Measurements from ENCODE around the gene TRRAP. TPM values are rescaled to one million over a fixed set of nuclear protein-coding genes. Genes with fewer than 3 reads are reported as not detected.

TRRAP gene
- total and polyA plus RNA-seq, 2 of the 4 experiments (the other 2 are of a cell fraction), result 12.5 to 18.1 TPM

DNA sequence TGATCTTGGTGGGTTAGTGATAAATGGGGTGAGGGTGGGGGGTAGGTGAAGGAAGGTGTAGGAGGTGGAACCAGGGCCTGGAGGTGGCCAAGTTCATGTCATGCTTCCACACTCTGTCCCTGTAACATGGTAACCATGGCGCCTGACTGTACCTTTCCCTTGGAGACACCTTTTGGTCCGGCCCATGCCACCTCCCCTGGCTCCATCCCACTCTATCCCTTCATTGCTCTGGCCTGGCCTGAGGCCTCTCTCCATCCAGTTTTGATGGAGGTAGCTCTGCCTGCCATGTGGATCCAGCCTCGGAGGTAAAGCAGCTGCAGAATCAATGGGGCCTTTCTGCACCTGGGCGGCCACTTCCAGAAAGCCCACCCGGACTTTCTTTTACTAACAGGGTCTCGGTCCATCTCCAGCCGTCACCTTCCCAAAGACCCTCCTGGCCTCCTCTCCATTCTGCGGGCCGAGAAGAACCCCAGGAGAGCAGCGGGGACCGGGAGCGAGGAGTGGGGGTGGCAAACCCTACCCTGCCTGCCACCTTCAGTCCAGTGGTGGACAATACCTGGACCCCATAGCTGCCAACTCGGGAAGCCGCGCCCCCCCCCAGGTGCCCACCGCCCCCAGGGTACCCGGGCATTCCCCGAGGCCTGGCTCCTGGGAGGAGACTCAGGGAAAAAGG is 504 bp upstream of the TRRAP start:
- H3K9me3 ChIP-seq (ENCODE audit: control insufficient read depth, insufficient read depth, low read length), result no peaks in the 10 kb centered on the region
- DNase-seq (no peak), ATAC-seq (ENCODE audit: low read depth) (no peak)
- dilution Hi-C loops (cut with HindIII; ENCODE audit: low sequenced_read_pairs, unreplicated experiment), result no loop called here
- peak overlapping the region; percentile 91 for H2AK5ac ChIP-seq (ENCODE audit: low read depth, low read length)
- no peaks in the 10 kb centered on the region for H3K27me3 ChIP-seq (ENCODE audit: control insufficient read depth, insufficient read depth, low read length)
- ChIA-PET CTCF (interaction anchor here (0.8 to 1.4 kb wide), 2 partner anchors 12 to 18 kb away, joined by 5 to 6 read pairs; no protein-coding TSS in a partner anchor), POLR2A (ENCODE audit: unreplicated experiment) (interaction anchor here (0.6 kb wide), 2 partner anchors 9 to 24 kb away, joined by 3 to 6 read pairs; no protein-coding TSS in a partner anchor)
- peak overlapping the region; percentile 32; the same call in 1 of the 2 replicates for H3K27ac ChIP-seq (ENCODE audit: insufficient read depth, low read length)
- H3K4me3 ChIP-seq (ENCODE audit: insufficient read depth, low read depth, low read length), result peak overlapping the region; percentile 99
- TF ChIP-seq MAFK (IDR thresholded peaks at IDR 0.05; ENCODE audit: low read depth, low read length) (no peak), POLR2A (IDR thresholded peaks at IDR 0.05; ENCODE audit: low read depth, low read length) (no peak), RAD21 (IDR thresholded peaks at IDR 0.05; ENCODE audit: low read length) (no peak), MAZ (IDR thresholded peaks at IDR 0.05; ENCODE audit: borderline replicate concordance, low read depth, low read length) (no peak), SMC3 (IDR thresholded peaks at IDR 0.05; ENCODE audit: low read depth, low read length) (no peak)
- in situ Hi-C loops (cut with MboI; ENCODE audit: low sequenced_read_pairs), result no loop called here
- H2BK120ac ChIP-seq (ENCODE audit: low read depth, low read length), result no peak overlapping the region; the same call in 1 of the 2 replicates
- peaks cover 5% of the 10 kb centered on the region; the same call in 1 of the 2 replicates for H3K9me1 ChIP-seq (ENCODE audit: insufficient read depth, low read length)
- peak overlapping the region; percentile 87 to 94; a peak in 3 of 4 replicates for H4K8ac ChIP-seq (ENCODE audit: low read depth in 2 of 2, low read length in 2 of 2)
- H3K23ac ChIP-seq (ENCODE audit: low read depth, low read length), result no peak overlapping the region
- H3K4me2 ChIP-seq (ENCODE audit: low read depth, low read length), result peak overlapping the region; percentile 88
- H2AK9ac ChIP-seq (replicated peaks; ENCODE audit: low read depth, low read length, poor library complexity), result peak overlapping the region; percentile 98
- peaks cover 15 to 21% of the 10 kb centered on the region in 2 experiments for H3K79me1 ChIP-seq (ENCODE audit: low read depth in 1 of 2, low read length in 2 of 2)
- peak overlapping the region; percentile 68 for H3K9ac ChIP-seq (ENCODE audit: low read depth, low read length)
- H4K5ac ChIP-seq (ENCODE audit: low read depth, low read length), result peak overlapping the region; percentile 77
- H3K56ac ChIP-seq (ENCODE audit: extremely low read depth, insufficient read depth, low read length), result no peak overlapping the region
- peak overlapping the region; percentile 58; the same call in 1 of the 2 replicates for H3K14ac ChIP-seq (replicated peaks; ENCODE audit: low read depth, low read length)
- H3K18ac ChIP-seq (ENCODE audit: low read depth, low read length), result no peak overlapping the region; the same call in 1 of the 2 replicates
- no TSS peak for BruUV-seq (replicated peaks)
- peaks cover 11% of the 10 kb centered on the region for H4K20me1 ChIP-seq (ENCODE audit: insufficient read depth, low read length)
- no peak overlapping the region for H2BK20ac ChIP-seq (ENCODE audit: low read depth, low read length)
- WGBS, 2 experiments (ENCODE audit: extremely low coverage in 2 of 2, insufficient read length in 1 of 2), result 24% methylated on average over 10 of the region's 18 CpGs; no CpG with 5 or more reads in 1 of the 2 experiments
- peak overlapping the region; percentile 84 for H3K4ac ChIP-seq (ENCODE audit: low read depth, low read length)
- H2AFZ ChIP-seq (replicated peaks; ENCODE audit: low read length, poor library complexity), result peak overlapping the region; percentile 98
- peak overlapping the region; percentile 68 for H4K91ac ChIP-seq (ENCODE audit: insufficient read depth, low read depth, low read length)
- peaks cover 9% of the 10 kb centered on the region for H3K4me1 ChIP-seq (ENCODE audit: control insufficient read depth, insufficient read depth, low read length)
- intact Hi-C loops (cut with micrococcal nuclease), result no loop called here
- H2BK5ac ChIP-seq (ENCODE audit: low read depth, low read length, poor library complexity, severe bottlenecking), result no peak overlapping the region
- H2BK15ac ChIP-seq (ENCODE audit: low read depth, low read length), result no peak overlapping the region
- H3K36me3 ChIP-seq (ENCODE audit: control insufficient read depth, insufficient read depth, low read length), result peaks cover 11% of the 10 kb centered on the region
